ENCODE measurements around the gene SPRED1. TPM values are rescaled to one million over a fixed set of nuclear protein-coding genes. Genes with fewer than 3 reads are reported as not detected.

SPRED1 gene
- total RNA-seq, 1 donor from 2014 or later = 22.9 TPM

DNA sequence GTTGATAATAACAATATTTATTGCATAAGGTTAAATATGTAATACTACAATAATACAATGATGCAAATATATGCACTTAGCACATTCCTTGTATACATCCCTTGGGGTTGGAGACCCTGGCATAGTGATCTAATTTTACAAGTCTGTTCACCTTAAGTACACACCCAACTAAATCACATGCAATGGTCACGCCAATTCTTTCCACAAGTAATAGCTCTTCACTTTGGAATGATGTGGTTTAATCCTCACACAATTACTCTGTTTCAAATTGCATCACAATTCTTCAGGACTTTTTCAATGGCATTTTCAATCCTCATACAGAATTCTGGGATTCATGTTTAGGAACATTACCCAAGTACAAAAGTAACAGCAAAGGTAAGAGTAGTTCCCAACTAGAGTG, 27.3 kb upstream of the SPRED1 start:
- Mint-ChIP-seq H3K9me3 (ENCODE audit: low read depth) (no peaks in the 10 kb centered on the region), H3K27ac (no peak overlapping the region), H3K4me3 (ENCODE audit: low read depth) (no peak overlapping the region), H3K4me1 (ENCODE audit: low read depth) (peaks cover 9% of the 10 kb centered on the region), H3K27me3 (no peaks in the 10 kb centered on the region), H3K36me3 (ENCODE audit: insufficient read depth) (no peaks in the 10 kb centered on the region)
- no peak for DNase-seq (ENCODE audit: low spot score, unreplicated experiment)
- TF ChIP-seq, protein P1, sequence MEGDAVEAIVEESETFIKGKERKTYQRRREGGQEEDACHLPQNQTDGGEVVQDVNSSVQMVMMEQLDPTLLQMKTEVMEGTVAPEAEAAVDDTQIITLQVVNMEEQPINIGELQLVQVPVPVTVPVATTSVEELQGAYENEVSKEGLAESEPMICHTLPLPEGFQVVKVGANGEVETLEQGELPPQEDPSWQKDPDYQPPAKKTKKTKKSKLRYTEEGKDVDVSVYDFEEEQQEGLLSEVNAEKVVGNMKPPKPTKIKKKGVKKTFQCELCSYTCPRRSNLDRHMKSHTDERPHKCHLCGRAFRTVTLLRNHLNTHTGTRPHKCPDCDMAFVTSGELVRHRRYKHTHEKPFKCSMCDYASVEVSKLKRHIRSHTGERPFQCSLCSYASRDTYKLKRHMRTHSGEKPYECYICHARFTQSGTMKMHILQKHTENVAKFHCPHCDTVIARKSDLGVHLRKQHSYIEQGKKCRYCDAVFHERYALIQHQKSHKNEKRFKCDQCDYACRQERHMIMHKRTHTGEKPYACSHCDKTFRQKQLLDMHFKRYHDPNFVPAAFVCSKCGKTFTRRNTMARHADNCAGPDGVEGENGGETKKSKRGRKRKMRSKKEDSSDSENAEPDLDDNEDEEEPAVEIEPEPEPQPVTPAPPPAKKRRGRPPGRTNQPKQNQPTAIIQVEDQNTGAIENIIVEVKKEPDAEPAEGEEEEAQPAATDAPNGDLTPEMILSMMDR (IDR thresholded peaks at IDR 0.05; ENCODE audit: unreplicated experiment) = no peak

DNA sequence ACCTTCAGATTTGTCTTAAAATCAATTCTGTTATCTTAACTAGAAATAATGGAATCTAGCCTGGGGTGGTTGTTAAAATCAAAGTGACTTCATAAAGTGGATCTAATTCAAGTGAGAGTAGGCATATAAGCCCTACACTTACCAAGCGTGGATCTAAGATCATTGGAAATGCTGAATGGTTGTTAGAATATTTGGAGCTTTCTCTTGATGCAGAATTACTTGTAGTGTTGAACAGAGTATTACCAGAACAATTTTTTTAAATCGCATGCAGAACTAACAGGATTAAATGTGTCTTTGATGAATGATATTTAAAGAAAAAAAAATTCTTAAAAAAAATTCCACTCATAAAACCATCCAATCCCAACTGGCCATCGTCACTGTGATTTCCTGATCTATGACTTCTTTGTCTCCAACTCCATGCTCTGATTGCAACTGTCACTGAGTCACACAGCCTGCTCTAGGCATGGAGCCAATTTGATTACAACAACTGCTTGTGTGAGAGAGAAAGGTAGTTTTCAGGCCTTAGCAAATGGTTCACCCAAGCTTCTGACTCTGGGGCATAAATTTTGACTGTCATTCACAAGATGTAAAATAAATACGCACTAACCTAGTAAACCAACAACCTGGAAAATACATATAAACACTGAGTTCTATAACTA, 25.9 kb upstream of the SPRED1 start:
- H3K4me3 Mint-ChIP-seq (ENCODE audit: low read depth) = no peak overlapping the region
- H3K4me1 Mint-ChIP-seq (ENCODE audit: low read depth) = peaks cover 9% of the 10 kb centered on the region
- H3K9me3 Mint-ChIP-seq (ENCODE audit: low read depth) = no peaks in the 10 kb centered on the region
- no peaks in the 10 kb centered on the region for H3K27me3 Mint-ChIP-seq
- H3K27ac Mint-ChIP-seq = no peak overlapping the region
- no peak for DNase-seq (ENCODE audit: low spot score, unreplicated experiment)
- no peaks in the 10 kb centered on the region for H3K36me3 Mint-ChIP-seq (ENCODE audit: insufficient read depth)
- TF ChIP-seq, protein P1 (IDR thresholded peaks at IDR 0.05; ENCODE audit: unreplicated experiment) = no peak

DNA sequence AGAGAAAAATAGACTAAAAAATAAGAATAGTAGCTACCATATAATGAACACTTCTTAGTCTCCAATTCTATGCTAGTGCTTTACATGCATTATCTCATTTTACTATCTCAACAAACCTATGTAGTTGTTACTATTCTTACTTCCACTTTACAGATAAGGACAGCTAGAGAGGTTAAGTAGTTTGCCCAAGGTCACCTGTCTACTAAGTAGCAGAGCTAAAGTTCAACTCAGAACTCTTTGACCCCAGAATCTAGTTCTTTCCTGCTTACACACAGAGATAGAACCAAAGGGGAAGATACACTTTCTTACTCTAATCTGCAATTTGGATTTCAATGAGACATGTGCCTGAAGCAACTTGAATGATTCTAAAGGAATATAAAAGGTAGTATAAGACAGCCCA, 24.7 kb upstream of the SPRED1 start:
- no peaks in the 10 kb centered on the region for H3K9me3 Mint-ChIP-seq (ENCODE audit: low read depth)
- H3K27me3 Mint-ChIP-seq = no peaks in the 10 kb centered on the region
- no peak for DNase-seq (ENCODE audit: low spot score, unreplicated experiment)
- TF ChIP-seq, protein P1 (IDR thresholded peaks at IDR 0.05; ENCODE audit: unreplicated experiment) = no peak
- no peak overlapping the region for H3K4me3 Mint-ChIP-seq (ENCODE audit: low read depth)
- no peak overlapping the region for H3K27ac Mint-ChIP-seq
- no peaks in the 10 kb centered on the region for H3K36me3 Mint-ChIP-seq (ENCODE audit: insufficient read depth)
- H3K4me1 Mint-ChIP-seq (ENCODE audit: low read depth) = peaks cover 9% of the 10 kb centered on the region

DNA sequence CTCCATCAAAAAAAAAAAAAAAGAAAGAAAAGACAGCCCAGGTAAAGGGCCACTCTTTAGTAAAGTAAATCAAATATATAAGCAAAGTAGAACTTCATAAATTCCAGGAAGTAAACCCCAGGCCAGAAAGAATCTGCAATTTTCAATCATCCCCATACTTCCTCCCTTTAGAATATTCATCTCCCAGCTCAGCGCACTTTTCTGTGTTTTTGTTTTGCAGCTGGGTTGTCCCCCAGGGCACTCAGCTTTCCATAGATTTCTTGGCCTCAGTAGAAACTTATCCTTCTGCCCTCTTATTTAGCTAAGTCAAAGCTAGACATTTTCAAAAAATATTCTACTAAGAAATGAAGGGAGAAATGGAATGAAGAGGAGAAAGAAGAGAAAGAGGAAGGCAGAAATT, 24.0 kb upstream of the SPRED1 start:
- Mint-ChIP-seq H3K4me1 (ENCODE audit: low read depth) (peaks cover 9% of the 10 kb centered on the region), H3K36me3 (ENCODE audit: insufficient read depth) (no peaks in the 10 kb centered on the region), H3K27ac (no peak overlapping the region), H3K4me3 (ENCODE audit: low read depth) (no peak overlapping the region), H3K9me3 (ENCODE audit: low read depth) (no peaks in the 10 kb centered on the region), H3K27me3 (no peaks in the 10 kb centered on the region)
- no peak for DNase-seq (ENCODE audit: low spot score, unreplicated experiment)
- TF ChIP-seq, protein P1 (IDR thresholded peaks at IDR 0.05; ENCODE audit: unreplicated experiment) = no peak

DNA sequence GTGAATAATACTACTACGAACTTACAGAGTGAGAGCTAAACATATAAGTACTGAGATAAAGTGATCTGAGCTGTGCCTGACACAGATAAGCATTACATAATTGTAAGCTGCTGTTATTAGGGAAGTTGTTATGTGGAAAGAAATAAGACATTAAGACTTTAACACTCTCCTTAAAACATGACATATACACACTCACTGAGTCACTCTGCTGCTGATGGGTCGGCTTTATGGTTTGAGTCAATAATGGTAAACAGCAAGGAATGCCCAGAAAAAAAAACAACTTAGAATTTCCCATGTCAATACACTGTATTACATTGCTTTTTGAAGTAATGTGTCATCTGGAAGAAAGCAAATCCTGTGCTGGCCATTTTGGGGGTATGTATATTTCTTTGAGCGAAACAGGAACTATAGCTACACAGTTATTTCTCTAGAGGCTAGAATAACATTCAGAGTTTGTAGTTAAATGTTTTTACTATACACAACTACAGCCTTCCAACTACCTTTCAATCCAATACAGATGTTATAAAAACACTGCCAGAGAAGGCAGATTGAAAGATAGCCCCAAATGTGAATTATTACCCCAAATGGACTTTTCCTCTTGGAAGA, 22.8 kb upstream of the SPRED1 start:
- Mint-ChIP-seq H3K27me3 (no peaks in the 10 kb centered on the region), H3K4me1 (ENCODE audit: low read depth) (peaks cover 9% of the 10 kb centered on the region), H3K27ac (no peak overlapping the region), H3K36me3 (ENCODE audit: insufficient read depth) (no peaks in the 10 kb centered on the region), H3K9me3 (ENCODE audit: low read depth) (no peaks in the 10 kb centered on the region), H3K4me3 (ENCODE audit: low read depth) (no peak overlapping the region)
- DNase-seq (ENCODE audit: low spot score, unreplicated experiment) = no peak
- TF ChIP-seq, protein P1 (IDR thresholded peaks at IDR 0.05; ENCODE audit: unreplicated experiment) = no peak

Measured in progenitor cell of endocrine pancreas (in vitro differentiated cells).